Cardiac muscle cell (in vitro differentiated cells and primary cell): Measurements from ENCODE around the gene SPX. TPM values are rescaled to one million over a fixed set of nuclear protein-coding genes. Genes with fewer than 3 reads are reported as not detected.

Experiments
- DNase-seq, 2 donors: peaks; one replicate each; pipeline versions ENCODE4 v3.0.0 to v3.0.0-alpha.2; 2010 to 2017; ENCODE audit warnings: low read depth in 1 of 2, low spot score in 1 of 2
- H3K27ac ChIP-seq: fragments of 200-600 bp; sonication (generic); 2 replicates; pipeline ENCODE4 v1.5.1; 2016
- H3K27me3 ChIP-seq: fragments of 200-600 bp; sonication (generic); 2 replicates; pipeline ENCODE4 v1.6.0; 2016; ENCODE audit warnings: control low read depth
- H3K36me3 ChIP-seq: fragments of 200-600 bp; sonication (generic); 2 replicates; pipeline ENCODE4 v1.5.1; 2016; ENCODE audit warnings: control low read depth
- H3K4me1 ChIP-seq: fragments of 200-600 bp; sonication (generic); 2 replicates; pipeline ENCODE4 v1.8.1; 2017; ENCODE audit warnings: low read depth, mild to moderate bottlenecking, mixed run types
- H3K4me3 ChIP-seq: fragments of 200-600 bp; sonication (generic); 2 replicates; pipeline ENCODE4 v1.5.1; 2016; ENCODE audit warnings: mild to moderate bottlenecking
- H3K9me3 ChIP-seq: fragments of 200-600 bp; sonication (generic); 2 replicates; pipeline ENCODE4 v1.5.1; 2017; ENCODE audit warnings: low read depth, mild to moderate bottlenecking, control low read depth
- CTCF ChIP-seq: IDR thresholded peaks from 2 replicates; pipeline ENCODE4 v1.5.1; 2012; ENCODE audit warnings: low read depth, mild to moderate bottlenecking, low read length
- polyA plus RNA-seq: library from polyadenylated mRNA; unstranded; fragments of >200 nt; fragmentation: Nextera tagmentation; extraction: Ambion mirVana; gene quantifications from 2 replicates; pipeline ENCODE4 v1.2.1, GENCODE V29; 2016
- total RNA-seq: library from RNA; depleted of rRNA; stranded (reverse); fragments of >200 nt; gene quantifications from 2 replicates; pipeline ENCODE4 v1.2.3, GENCODE V29; 2016

SPX gene
- total and polyA plus RNA-seq, 2 experiments from 2014 or later: 2.4 to 3.0 TPM

DNA sequence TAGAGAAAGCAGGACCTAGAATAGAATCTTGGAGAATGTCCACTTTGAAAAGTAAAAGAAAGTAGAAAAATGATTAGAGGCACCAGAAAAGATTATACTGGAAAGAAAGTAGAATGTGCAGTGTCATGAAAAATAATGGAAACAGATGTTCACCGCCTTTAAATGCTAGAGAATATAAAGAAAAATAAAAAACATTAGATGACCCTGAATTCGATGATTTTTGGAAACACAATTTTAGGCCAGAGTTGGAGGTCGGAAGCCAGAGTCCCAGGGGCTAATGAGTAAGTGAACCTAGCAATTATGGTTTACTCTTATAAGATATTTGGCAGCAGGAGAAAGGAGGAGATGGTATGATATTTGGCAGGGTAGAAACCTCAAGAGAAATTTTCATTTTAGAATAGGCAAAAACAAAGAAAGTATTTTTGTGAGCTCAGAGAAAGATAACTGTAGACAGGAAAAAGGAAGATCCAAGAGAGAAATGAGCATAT is 40.9 kb downstream of the SPX start:
- Histone ChIP-seq H3K9me3 (no peaks in the 10 kb centered on the region), H3K4me1 (no peaks in the 10 kb centered on the region), H3K27ac (no peak overlapping the region), H3K27me3 (no peaks in the 10 kb centered on the region), H3K36me3 (no peaks in the 10 kb centered on the region), H3K4me3 (no peak overlapping the region)
- DNase-seq: no peak
- no peak for TF ChIP-seq CTCF

- Histone ChIP-seq H3K27ac (no peak overlapping the region), H3K4me1 (no peaks in the 10 kb centered on the region), H3K4me3 (no peak overlapping the region), H3K36me3 (no peaks in the 10 kb centered on the region), H3K9me3 (no peaks in the 10 kb centered on the region), H3K27me3 (no peaks in the 10 kb centered on the region)
- no peak for TF ChIP-seq CTCF
- DNase-seq: no peak
These were observed 42.0 kb downstream of the SPX start for GRCh38 chr12:21568115-21568514.

- Histone ChIP-seq H3K27me3 (no peaks in the 10 kb centered on the region), H3K4me3 (no peak overlapping the region), H3K9me3 (no peaks in the 10 kb centered on the region), H3K36me3 (no peaks in the 10 kb centered on the region), H3K4me1 (no peaks in the 10 kb centered on the region), H3K27ac (no peak overlapping the region)
- no peak for DNase-seq
- no peak for TF ChIP-seq CTCF
These were observed 45.0 kb downstream of the SPX start for GRCh38 chr12:21571046-21571445.

- Histone ChIP-seq H3K4me3 (no peak overlapping the region), H3K4me1 (no peaks in the 10 kb centered on the region), H3K27me3 (no peaks in the 10 kb centered on the region), H3K9me3 (no peaks in the 10 kb centered on the region), H3K36me3 (no peaks in the 10 kb centered on the region), H3K27ac (no peak overlapping the region)
- TF ChIP-seq CTCF: no peak
- no peak for DNase-seq
These were observed 47.8 kb downstream of the SPX start for GRCh38 chr12:21573733-21574358.

- TF ChIP-seq CTCF: no peak
- H3K36me3 ChIP-seq: no peaks in the 10 kb centered on the region
- DNase-seq: no peak
- no peaks in the 10 kb centered on the region for H3K27me3 ChIP-seq
- H3K9me3 ChIP-seq: no peaks in the 10 kb centered on the region
- H3K4me3 ChIP-seq: no peak overlapping the region
- H3K27ac ChIP-seq: no peak overlapping the region
- no peaks in the 10 kb centered on the region for H3K4me1 ChIP-seq
These were observed 50.3 kb downstream of the SPX start for GRCh38 chr12:21576431-21576830.
